Kidney epithelial cell (primary cell): ENCODE data around the gene ATXN7. TPM values are rescaled to one million over a fixed set of nuclear protein-coding genes. Genes with fewer than 3 reads are reported as not detected.

Source experiments
- DNase-seq: peaks from one replicate; pipeline ENCODE4 v3.0.0-alpha.2; 2010; ENCODE audit warnings: low read depth
- H3K27me3 ChIP-seq: 2 replicates; pipeline ENCODE4 v1.6.0; 2011; ENCODE audit warnings: low read length; ENCODE audit not compliant: control insufficient read depth, insufficient read depth
- H3K36me3 ChIP-seq: 2 replicates; pipeline ENCODE4 v1.5.1; 2011; ENCODE audit warnings: low read length; ENCODE audit not compliant: control insufficient read depth, insufficient read depth
- H3K4me3 ChIP-seq: 2 replicates; pipeline ENCODE4 v1.5.1; 2011; ENCODE audit warnings: low read depth, mild to moderate bottlenecking, control low read depth, low read length
- CTCF ChIP-seq: IDR thresholded peaks from 2 replicates; pipeline ENCODE4 v1.5.1; 2011; ENCODE audit warnings: mild to moderate bottlenecking, moderate library complexity, low read length, control low read depth, inconsistent platforms; ENCODE audit not compliant: insufficient read depth, poor library complexity, severe bottlenecking
- total RNA-seq: library from RNA; depleted of rRNA; stranded (reverse); fragments of >200 nt; gene quantifications from 2 replicates; pipeline ENCODE4 v1.2.3, GENCODE V29; 2015

ATXN7 gene
- total RNA-seq, 1 donor from 2014 or later: 12.3 TPM

GRCh38 chr3:63869940-63870614, 6.4 kb downstream of the ATXN7 start:
- H3K27me3 ChIP-seq: no peaks in the 10 kb centered on the region
- H3K36me3 ChIP-seq: no peaks in the 10 kb centered on the region
- no peak overlapping the region for H3K4me3 ChIP-seq
- TF ChIP-seq CTCF: no peak
- no peak for DNase-seq

GRCh38 chr3:63870615-63871005, 6.9 kb downstream of the ATXN7 start:
- Histone ChIP-seq H3K4me3 (no peak overlapping the region), H3K27me3 (no peaks in the 10 kb centered on the region), H3K36me3 (no peaks in the 10 kb centered on the region)
- no peak for TF ChIP-seq CTCF
- no peak for DNase-seq

GRCh38 chr3:63872135-63872924, 8.7 kb downstream of the ATXN7 start:
- DNase-seq: peak; percentile 43
- H3K36me3 ChIP-seq: no peaks in the 10 kb centered on the region
- no peaks in the 10 kb centered on the region for H3K27me3 ChIP-seq
- no peak for TF ChIP-seq CTCF
- no peak overlapping the region for H3K4me3 ChIP-seq

GRCh38 chr3:63874769-63875168, 11.1 kb downstream of the ATXN7 start:
- Histone ChIP-seq H3K4me3 (no peak overlapping the region), H3K36me3 (no peaks in the 10 kb centered on the region), H3K27me3 (no peaks in the 10 kb centered on the region)
- DNase-seq: no peak
- no peak for TF ChIP-seq CTCF

GRCh38 chr3:63875510-63875909, 11.8 kb downstream of the ATXN7 start:
- Histone ChIP-seq H3K27me3 (no peaks in the 10 kb centered on the region), H3K36me3 (no peaks in the 10 kb centered on the region), H3K4me3 (no peak overlapping the region)
- DNase-seq: no peak
- no peak for TF ChIP-seq CTCF
